ENCODE data around the gene OSBPL5.

DNA sequence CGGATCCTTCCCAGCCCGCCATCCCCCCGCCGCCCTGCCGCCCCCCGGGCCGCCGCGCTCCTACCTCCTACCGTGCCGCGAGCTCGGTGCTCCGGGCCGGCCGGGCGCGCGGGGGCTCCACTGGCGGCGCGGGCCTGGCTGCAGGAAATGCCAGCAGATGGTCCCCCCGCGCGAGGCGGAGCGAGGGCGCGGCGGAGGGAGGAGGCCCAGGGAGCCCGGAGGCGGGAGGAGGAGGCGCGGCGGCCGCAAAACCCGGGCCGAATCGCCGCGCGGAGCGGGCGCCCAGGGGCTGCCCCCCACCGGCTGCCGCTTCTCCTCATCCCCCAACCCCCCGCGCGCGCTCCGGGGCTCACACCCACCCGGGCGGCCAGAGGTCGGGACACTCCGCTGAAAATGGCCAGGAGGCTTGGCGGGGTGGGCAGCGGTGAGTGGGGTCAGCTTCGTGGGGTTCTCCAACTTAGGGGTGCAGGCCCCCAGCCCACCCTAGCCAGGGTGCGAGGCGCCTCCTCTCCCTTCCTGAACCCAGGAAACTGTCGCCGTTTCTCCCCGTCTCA, at the start of gene OSBPL5:
- no peak for TF ChIP-seq CTCF (IDR thresholded peaks at IDR 0.05)
- TF ChIP-seq POLR2A (IDR thresholded peaks at IDR 0.05): peak in 1 of 2 donors; percentile 74
- no peak for TF ChIP-seq POLR2AphosphoS5 (IDR thresholded peaks at IDR 0.05; ENCODE audit: insufficient read depth in 1 of 2, low read depth in 1 of 2)
